SH-SY5Y (cell line): ENCODE measurements around the gene FIZ1.

ENCODE experiments used
- GATA2 ChIP-seq: IDR thresholded peaks from 2 replicates; pipeline ENCODE4 v1.6.1; 2011; ENCODE audit warnings: mild to moderate bottlenecking, low read depth, low read length
- GATA3 ChIP-seq: IDR thresholded peaks from 2 replicates; pipeline ENCODE4 v1.6.1; 2011; ENCODE audit warnings: low read depth, mild to moderate bottlenecking, low read length, moderate library complexity

GRCh38 chr19:55614711-55615542 lies 15.6 kb upstream of the FIZ1 start:
- TF ChIP-seq GATA2 = no peak
- no peak for TF ChIP-seq GATA3
